BJ (cell line): ENCODE measurements around the gene SLC2A8. TPM values are rescaled to one million over a fixed set of nuclear protein-coding genes. Genes with fewer than 3 reads are reported as not detected.

ENCODE experiments used
- CTCF ChIA-PET: fragments of 350-600 bp; formaldehyde crosslinking; extraction: SDS; loops from one replicate; lab custom pipeline; 2021; ENCODE audit warnings: antibody characterized with exemption, inconsistent platforms; lab: Yijun Ruan, JAX
- POLR2A ChIA-PET: fragments of 300-600 bp; sonication (Branson Sonifier 250); formaldehyde crosslinking; extraction: SDS; loops from one replicate; lab custom pipeline; 2021; ENCODE audit warnings: antibody characterized with exemption; lab: Charles Lee
- DNase-seq: peaks from one replicate; pipeline ENCODE4 v3.0.0-alpha.2; 2011; ENCODE audit warnings: low read depth
- H3K27me3 ChIP-seq: 2 replicates; pipeline ENCODE4 v1.6.0; 2011; ENCODE audit warnings: low read length; ENCODE audit not compliant: control insufficient read depth, insufficient read depth
- H3K36me3 ChIP-seq: 2 replicates; pipeline ENCODE4 v1.5.1; 2011; ENCODE audit warnings: low read length; ENCODE audit not compliant: control insufficient read depth, insufficient read depth
- H3K4me3 ChIP-seq: 2 replicates; pipeline ENCODE4 v1.5.1; 2011; ENCODE audit warnings: low read depth, mild to moderate bottlenecking, control low read depth, low read length
- CTCF ChIP-seq: IDR thresholded peaks from 2 replicates; pipeline ENCODE4 v1.5.1; 2011; ENCODE audit warnings: low read depth, mild to moderate bottlenecking, control low read depth, inconsistent platforms, low read length, moderate library complexity; ENCODE audit not compliant: insufficient read depth
- polyA plus RNA-seq: library from polyadenylated mRNA; depleted of rRNA; stranded (reverse); fragments of >200 nt; gene quantifications from 2 replicates; pipeline ENCODE4 v1.2.3, GENCODE V29; 2011; rRNA removed
- small RNA-seq: library from RNA; depleted of rRNA; stranded (forward); fragments of <200 nt; gene quantifications from one replicate; pipeline ENCODE3, GENCODE V24; 2012; ENCODE audit warnings: low replicate concordance, low read depth; ENCODE audit not compliant: insufficient read length

SLC2A8 gene
- polyA plus RNA-seq, 1 experiment = 16.7 TPM

DNA sequence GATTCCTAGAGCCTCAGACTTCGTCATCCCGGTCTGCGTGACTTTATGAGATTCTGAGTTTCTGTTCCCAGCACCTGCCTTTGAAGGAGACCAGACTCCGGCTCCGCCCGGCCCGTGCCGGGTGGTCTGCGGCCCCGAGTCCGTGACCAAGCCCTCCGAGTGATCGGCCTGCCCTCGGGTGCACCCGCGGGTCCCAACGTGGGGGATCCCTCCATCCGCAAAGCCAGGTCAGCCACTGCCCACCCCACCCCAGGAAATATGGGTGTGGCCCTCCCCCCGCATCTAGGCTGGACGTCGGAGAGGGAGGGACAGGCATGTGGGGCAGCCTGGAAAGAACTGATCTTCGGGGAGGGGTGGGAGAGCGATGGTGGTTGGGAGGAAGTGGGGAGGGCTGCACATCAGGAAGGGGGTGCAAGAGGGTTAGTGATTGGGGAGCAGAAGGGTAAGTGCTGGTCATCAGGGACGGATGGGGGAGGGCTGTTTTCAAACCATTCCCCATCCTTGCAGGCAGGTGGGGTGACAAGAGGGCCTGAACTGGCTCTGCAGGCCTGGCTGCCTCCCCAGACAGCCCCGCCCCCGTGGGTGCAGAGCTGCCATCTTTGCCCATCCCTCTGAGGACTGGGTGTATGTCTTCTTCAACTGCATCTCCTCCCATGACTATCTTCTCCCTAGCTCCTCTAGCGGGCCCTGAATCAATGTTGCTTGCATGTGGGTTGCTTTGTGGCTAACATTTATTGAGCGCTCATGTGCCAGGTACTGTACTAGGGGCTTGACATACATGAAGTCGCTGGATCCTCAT lies 55.1 kb downstream of the SLC2A8 start:
- CTCF ChIA-PET = interaction anchor here (0.7 to 1.4 kb wide), 3 partner anchors 9 to 15 kb away, joined by 3 to 4 read pairs (median 3); no protein-coding TSS in a partner anchor
- H3K4me3 ChIP-seq = peak overlapping the region; percentile 96
- H3K36me3 ChIP-seq = peaks cover 20% of the 10 kb centered on the region

DNA sequence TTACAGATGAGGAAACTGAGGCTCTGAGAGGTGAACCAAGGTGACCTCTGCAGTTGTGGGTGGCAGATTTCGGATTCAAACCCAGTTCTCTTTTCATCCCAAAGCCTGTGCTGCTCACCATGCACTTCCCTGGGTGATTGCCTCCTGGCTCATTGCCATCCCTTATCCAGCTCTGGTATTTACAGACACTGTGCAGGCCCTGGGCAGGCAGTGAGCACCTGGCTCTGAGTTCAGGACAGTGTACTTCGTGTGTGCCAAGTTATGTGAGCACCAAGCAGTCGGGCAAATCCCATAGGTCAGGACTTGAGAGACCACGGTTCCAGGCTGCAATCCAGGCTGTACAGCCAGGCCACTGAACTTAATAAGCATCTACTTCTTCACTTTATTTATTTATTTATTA lies 55.7 kb downstream of the SLC2A8 start:
- CTCF ChIA-PET = interaction anchor here (1.3 to 1.4 kb wide), 2 partner anchors 8 to 14 kb away, joined by 3 to 4 read pairs; no protein-coding TSS in a partner anchor
- no peak for DNase-seq
- H3K36me3 ChIP-seq = peaks cover 22% of the 10 kb centered on the region

More for the DNA sequence above, 55.1 kb downstream of the SLC2A8 start:
- DNase-seq = no peak
- H3K27me3 ChIP-seq = no peaks in the 10 kb centered on the region
- POLR2A ChIA-PET = interaction anchor here (0.6 kb wide), 1 partner anchor 28 kb away, joined by 3 read pairs; the partner anchor contains the start of gene ZNF79
- 0 out of 2 replicates have a peak, but pooled peaks have one; percentile 4 for TF ChIP-seq CTCF

GRCh38 chr9:127455324-127455992 lies 58.5 kb downstream of the SLC2A8 start:
- POLR2A ChIA-PET = no interaction called here
- Histone ChIP-seq H3K27me3 (no peaks in the 10 kb centered on the region), H3K4me3 (no peak overlapping the region), H3K36me3 (peaks cover 17% of the 10 kb centered on the region)
- no peak for DNase-seq
- CTCF ChIA-PET = interaction anchor here (0.5 to 1.7 kb wide), 4 partner anchors 9 to 514 kb away, joined by 3 to 7 read pairs (median 4); no protein-coding TSS in a partner anchor
- 0 out of 2 replicates have a peak, but pooled peaks have one; percentile 33 for TF ChIP-seq CTCF

More for the DNA sequence above, 55.7 kb downstream of the SLC2A8 start:
- H3K4me3 ChIP-seq = no peak overlapping the region; the same call in 1 of the 2 replicates
- no peak for TF ChIP-seq CTCF
- no peaks in the 10 kb centered on the region for H3K27me3 ChIP-seq
- POLR2A ChIA-PET = no interaction called here

- TF ChIP-seq CTCF = no peak
- DNase-seq = no peak
- Histone ChIP-seq H3K4me3 (no peak overlapping the region), H3K36me3 (peaks cover 31% of the 10 kb centered on the region), H3K27me3 (no peaks in the 10 kb centered on the region)
- CTCF ChIA-PET = no interaction called here
- POLR2A ChIA-PET = no interaction called here
Measured at GRCh38 chr9:127457191-127457878, 60.4 kb downstream of the SLC2A8 start.

Small RNAs within 50 kb of the gene (small RNA-seq; reads per million reads assigned to genes)
- gene SNORA65 = 13.1 reads per million, percentile 79 among the genes with 10 or more reads in this experiment

Other genes starting within 250 kb of the SLC2A8 start
- gene GARNL3, start 132.4 kb upstream of the SLC2A8 start, polyA plus RNA-seq = 2.1 and 2.2 TPM in 2 replicates
- gene ZNF79, start 27.2 kb downstream of the SLC2A8 start, polyA plus RNA-seq = 5.3 and 6.9 TPM in 2 replicates
- gene RPL12, start 54.2 kb downstream of the SLC2A8 start, polyA plus RNA-seq = 2,343 and 2,359 TPM in 2 replicates
- gene LRSAM1, start 54.3 kb downstream of the SLC2A8 start, polyA plus RNA-seq = 3.5 and 5.2 TPM in 2 replicates
- gene STXBP1, start 215.1 kb downstream of the SLC2A8 start, polyA plus RNA-seq = 16.2 and 18.1 TPM in 2 replicates